NT2/D1 (cell line): ENCODE results near the gene TRABD2B.

Experiments
- SUZ12 ChIP-seq: IDR thresholded peaks from 2 replicates; pipeline ENCODE4 v1.6.1; 2011; ENCODE audit not compliant: insufficient read length, insufficient read depth; ENCODE audit errors: extremely low read depth
- YY1 ChIP-seq: IDR thresholded peaks from 2 replicates; pipeline ENCODE4 v1.6.1; 2011; ENCODE audit not compliant: insufficient read length, insufficient read depth
- ZNF274 ChIP-seq: IDR thresholded peaks from 2 replicates; pipeline ENCODE4 v1.6.1; 2011; ENCODE audit warnings: mild to moderate bottlenecking, low read depth, low read length

GRCh38 chr1:47875036-47875435, 122.1 kb downstream of the TRABD2B start:
- TF ChIP-seq YY1 (no peak), ZNF274 (no peak), SUZ12 (no peak)
